ENCODE data around the gene TENM4.
"Not testable (repeated sequence)": the region's sequence is repeated elsewhere in the genome, so short reads cannot be mapped to it uniquely, and the experiment has no call there.

The TENM4 gene

GRCh38 chr11:79208126-79208525, 232.7 kb downstream of the TENM4 start:
- DNase-seq (ENCODE audit: low read depth) = no peak

GRCh38 chr11:79206951-79207350, 233.9 kb downstream of the TENM4 start:
- no peak for DNase-seq (ENCODE audit: low read depth)

GRCh38 chr11:79205786-79206185, 235.0 kb downstream of the TENM4 start:
- DNase-seq (ENCODE audit: low read depth) = no peak

- DNase-seq (ENCODE audit: low read depth) = no peak
Measured at GRCh38 chr11:79201677-79202347, 239.0 kb downstream of the TENM4 start.

- no peak for DNase-seq (ENCODE audit: low read depth)
Measured at GRCh38 chr11:79200398-79201070, 240.3 kb downstream of the TENM4 start.

- DNase-seq (ENCODE audit: low read depth) = no peak
Measured at GRCh38 chr11:79199729-79200354, 241.0 kb downstream of the TENM4 start.

- no peak for DNase-seq (ENCODE audit: low read depth)
Measured at GRCh38 chr11:79198898-79199250, 242.0 kb downstream of the TENM4 start.

- no peak for DNase-seq (ENCODE audit: low read depth)
Measured at GRCh38 chr11:79198203-79198897, 242.5 kb downstream of the TENM4 start.

GRCh38 chr11:79196950-79197349, 243.9 kb downstream of the TENM4 start:
- DNase-seq (ENCODE audit: low read depth) = no peak

- DNase-seq (ENCODE audit: low read depth) = no peak
Measured at GRCh38 chr11:79195209-79195608, 245.6 kb downstream of the TENM4 start.

GRCh38 chr11:79193663-79194310, 247.0 kb downstream of the TENM4 start:
- no peak for DNase-seq (ENCODE audit: low read depth)

GRCh38 chr11:79192836-79193235, 248.0 kb downstream of the TENM4 start:
- no peak for DNase-seq (ENCODE audit: low read depth)

- DNase-seq (ENCODE audit: low read depth) = not testable (repeated sequence)
Measured at GRCh38 chr11:79191716-79192115, 249.1 kb downstream of the TENM4 start.

- not testable (repeated sequence) for DNase-seq (ENCODE audit: low read depth)
Measured at GRCh38 chr11:79190553-79190952, 250.3 kb downstream of the TENM4 start.

- no peak for DNase-seq (ENCODE audit: low read depth)
Measured at GRCh38 chr11:79189601-79190000, 251.2 kb downstream of the TENM4 start.

GRCh38 chr11:79189055-79189454, 251.8 kb downstream of the TENM4 start:
- DNase-seq (ENCODE audit: low read depth) = no peak

- DNase-seq (ENCODE audit: low read depth) = no peak
Measured at GRCh38 chr11:79186669-79187068, 254.2 kb downstream of the TENM4 start.

GRCh38 chr11:79185351-79185750, 255.5 kb downstream of the TENM4 start:
- DNase-seq (ENCODE audit: low read depth) = no peak

- DNase-seq (ENCODE audit: low read depth) = no peak
Measured at GRCh38 chr11:79184285-79184684, 256.5 kb downstream of the TENM4 start.

- DNase-seq (ENCODE audit: low read depth) = no peak
Measured at GRCh38 chr11:79182794-79183193, 258.0 kb downstream of the TENM4 start.

- no peak for DNase-seq (ENCODE audit: low read depth)
Measured at GRCh38 chr11:79179087-79179486, 261.7 kb downstream of the TENM4 start.
